H1 (cell line): ENCODE data around the gene COQ10B. TPM values are rescaled to one million over a fixed set of nuclear protein-coding genes. Genes with fewer than 3 reads are reported as not detected.

Source experiments
- CTCF ChIA-PET: fragments of 300-600 bp; sonication (Branson Sonifier 250); formaldehyde crosslinking; loops from one replicate; lab custom pipeline; 2021; ENCODE audit not compliant: partially characterized antibody; lab: Charles Lee
- POLR2A ChIA-PET: fragments of 300-600 bp; sonication (Branson Sonifier 250); formaldehyde crosslinking; loops from one replicate; lab custom pipeline; 2021; ENCODE audit warnings: inconsistent platforms; ENCODE audit not compliant: partially characterized antibody; lab: Charles Lee
- DNase-seq, 2 experiments: peaks; one replicate each; pipeline versions ENCODE4 v3.0.0 to v3.0.0-alpha.2; 2010 to 2022; ENCODE audit warnings: low spot score in 2 of 2, low read depth in 1 of 2, mixed read lengths in 1 of 2
- FAIRE-seq: peaks from 2 replicates; lab custom pipeline; 2011; peaks lifted over from hg19 to GRCh38; lab: Jason Lieb, UNC
- H2AFZ ChIP-seq: 2 replicates; pipeline ENCODE4 v1.8.1; 2012; ENCODE audit warnings: low read length, inconsistent platforms
- H2AK5ac ChIP-seq: 2 replicates; pipeline ENCODE4 v1.6.1; 2013; ENCODE audit warnings: low read depth, low read length
- H2BK120ac ChIP-seq: replicated peaks from 2 replicates; pipeline ENCODE3; 2013; ENCODE audit warnings: low read depth, low read length, inconsistent platforms
- H2BK12ac ChIP-seq: 2 replicates; pipeline ENCODE4 v1.6.1; 2013; ENCODE audit warnings: low read depth, low read length
- H2BK15ac ChIP-seq: 2 replicates; pipeline ENCODE4 v1.6.1; 2013; ENCODE audit warnings: low read length
- H2BK20ac ChIP-seq: 2 replicates; pipeline ENCODE4 v1.6.1; 2013; ENCODE audit warnings: low read length
- H2BK5ac ChIP-seq: 2 replicates; pipeline ENCODE4 v1.6.1; 2013; ENCODE audit warnings: low read depth, low read length
- H3K14ac ChIP-seq: 2 replicates; pipeline ENCODE4 v1.6.1; 2013; ENCODE audit warnings: inconsistent platforms; ENCODE audit not compliant: insufficient read length
- H3K18ac ChIP-seq: 2 replicates; pipeline ENCODE4 v1.6.1; 2013; ENCODE audit warnings: low read length; ENCODE audit errors: extremely low read depth
- H3K23ac ChIP-seq: 2 replicates; pipeline ENCODE4 v1.6.1; 2013; ENCODE audit warnings: inconsistent platforms; ENCODE audit not compliant: insufficient read length
- H3K23me2 ChIP-seq: 2 replicates; pipeline ENCODE4 v1.6.1; 2013; ENCODE audit warnings: low read depth, low read length
- H3K27ac ChIP-seq: 2 replicates; pipeline ENCODE4 v1.6.1; 2011; ENCODE audit warnings: low read depth, low read length, inconsistent platforms
- H3K27me3 ChIP-seq, 4 experiments: replicated peaks in 1 of 4; 1 replicate in 1 of 4; 2 replicates in 3 of 4; pipeline versions ENCODE4 v1.6.1 to v1.8.1; 2011 to 2013; ENCODE audit warnings: low read length in 3 of 4, mild to moderate bottlenecking in 3 of 4, inconsistent platforms in 2 of 4, mixed read lengths in 2 of 4, moderate library complexity in 1 of 4; ENCODE audit not compliant: control insufficient read depth in 3 of 4, insufficient read depth in 3 of 4; ENCODE audit errors: extremely low read depth in 1 of 4
- H3K36me3 ChIP-seq, 4 experiments: 2 replicates each; pipeline versions ENCODE4 v1.6.1 to v1.8.1; 2011 to 2013; ENCODE audit warnings: mild to moderate bottlenecking in 4 of 4, low read length in 3 of 4, moderate library complexity in 2 of 4, control low read depth in 1 of 4, inconsistent platforms in 1 of 4; ENCODE audit not compliant: insufficient read depth in 4 of 4, control insufficient read depth in 2 of 4
- H3K4ac ChIP-seq: replicated peaks from 2 replicates; pipeline ENCODE3; 2013; ENCODE audit warnings: low read length, low read depth, mixed read lengths, inconsistent platforms; ENCODE audit not compliant: insufficient read length
- H3K4me1 ChIP-seq, 4 experiments: replicated peaks in 1 of 4; 1 replicate in 1 of 4; 2 replicates in 3 of 4; pipeline versions ENCODE4 v1.6.1 to v1.8.1; 2011 to 2013; ENCODE audit warnings: low read length in 3 of 4, inconsistent platforms in 2 of 4, mixed read lengths in 1 of 4; ENCODE audit not compliant: insufficient read depth in 4 of 4, control insufficient read depth in 3 of 4
- H3K4me2 ChIP-seq, 2 experiments: 2 replicates each; pipeline versions ENCODE4 v1.6.1 to v1.8.1; 2011 to 2013; ENCODE audit warnings: low read depth in 2 of 2, low read length in 2 of 2, control low read depth in 1 of 2, inconsistent platforms in 1 of 2, mild to moderate bottlenecking in 1 of 2; ENCODE audit not compliant: insufficient read depth in 1 of 2
- H3K4me3 ChIP-seq, 4 experiments: fragments of 200-600, 300-600 bp in 1 of 4; sonication (generic), shearing (Covaris generic), sonication (Bioruptor Twin) in 1 of 4; 2 replicates each; pipeline versions ENCODE4 v1.5.1 to v1.8.1; 2011 to 2016; ENCODE audit warnings: low read length in 4 of 4, low read depth in 3 of 4, control low read depth in 2 of 4, inconsistent platforms in 2 of 4, mild to moderate bottlenecking in 2 of 4, mixed read lengths in 1 of 4, moderate library complexity in 1 of 4; ENCODE audit not compliant: insufficient read depth in 2 of 4; ENCODE audit errors: extremely low read depth in 1 of 4
- H3K56ac ChIP-seq: replicated peaks from 2 replicates; pipeline ENCODE3; 2013; ENCODE audit warnings: low read depth, mild to moderate bottlenecking, mixed read lengths, low read length, inconsistent platforms; ENCODE audit not compliant: insufficient read length
- H3K79me1 ChIP-seq: 2 replicates; pipeline ENCODE4 v1.6.1; 2013; ENCODE audit warnings: low read depth, low read length, control low read depth
- H3K79me2 ChIP-seq, 2 experiments: 2 replicates each; pipeline versions ENCODE4 v1.6.1 to v1.8.1; 2012 to 2013; ENCODE audit warnings: low read length in 2 of 2, mild to moderate bottlenecking in 2 of 2, inconsistent platforms in 1 of 2; ENCODE audit not compliant: insufficient read depth in 2 of 2, control insufficient read depth in 1 of 2
- H3K9ac ChIP-seq, 4 experiments: replicated peaks in 1 of 4; 1 replicate in 1 of 4; 2 replicates in 3 of 4; pipeline versions ENCODE4 v1.6.1 to v1.8.1; 2011 to 2013; ENCODE audit warnings: low read depth in 3 of 4, low read length in 3 of 4, control low read depth in 2 of 4, mild to moderate bottlenecking in 2 of 4, moderate library complexity in 2 of 4, inconsistent platforms in 1 of 4; ENCODE audit errors: extremely low read depth in 1 of 4
- H3K9me3 ChIP-seq, 2 experiments: 2 replicates each; pipeline versions ENCODE4 v1.6.1 to v1.8.1; 2012 to 2013; ENCODE audit warnings: mild to moderate bottlenecking in 2 of 2, moderate library complexity in 2 of 2, control low read depth in 1 of 2, inconsistent platforms in 1 of 2, low read depth in 1 of 2, low read length in 1 of 2, mixed read lengths in 1 of 2; ENCODE audit not compliant: insufficient read depth in 2 of 2
- H4K20me1 ChIP-seq, 2 experiments: replicated peaks in 1 of 2; 2 replicates each; pipeline versions ENCODE3 to v1.8.1; 2011 to 2013; ENCODE audit warnings: inconsistent platforms in 2 of 2, low read length in 2 of 2, mild to moderate bottlenecking in 1 of 2; ENCODE audit not compliant: insufficient read depth in 2 of 2, control insufficient read depth in 1 of 2
- H4K5ac ChIP-seq: 2 replicates; pipeline ENCODE4 v1.6.1; 2013; ENCODE audit warnings: low read length, low read depth, mixed read lengths, inconsistent platforms; ENCODE audit not compliant: insufficient read length
- H4K8ac ChIP-seq: 2 replicates; pipeline ENCODE4 v1.8.0; 2013; ENCODE audit warnings: mild to moderate bottlenecking, moderate library complexity, low read length, inconsistent platforms; ENCODE audit not compliant: insufficient read depth; ENCODE audit errors: extremely low read depth
- H4K91ac ChIP-seq: replicated peaks from 2 replicates; pipeline ENCODE3; 2013; ENCODE audit warnings: low read length, mixed read lengths, inconsistent platforms; ENCODE audit not compliant: insufficient read length
- ATF2 ChIP-seq: IDR thresholded peaks from 2 replicates; pipeline ENCODE4 v1.6.1; 2012; ENCODE audit warnings: low read length, inconsistent platforms
- ATF3 ChIP-seq: IDR thresholded peaks from 2 replicates; pipeline ENCODE4 v1.6.1; 2011; ENCODE audit warnings: low read depth, mild to moderate bottlenecking, low read length; ENCODE audit not compliant: insufficient read depth
- CREB1 ChIP-seq: IDR thresholded peaks from 2 replicates; pipeline ENCODE4 v1.6.1; 2012; ENCODE audit warnings: inconsistent platforms
- FOSL1 ChIP-seq: IDR thresholded peaks from 2 replicates; pipeline ENCODE4 v1.6.1; 2011; ENCODE audit warnings: mild to moderate bottlenecking, low read depth, low read length, moderate library complexity; ENCODE audit not compliant: insufficient read depth
- NRF1 ChIP-seq: IDR thresholded peaks from 2 replicates; pipeline ENCODE4 v1.6.1; 2011; ENCODE audit warnings: mild to moderate bottlenecking, low read depth, low read length, improper control_type of control experiment
- PHF8 ChIP-seq: fragments of 200-600 bp; sonication (generic); conservative IDR thresholded peaks from 2 replicates; pipeline ENCODE4 v1.7.1; 2012; ENCODE audit warnings: low read depth, mild to moderate bottlenecking, inconsistent platforms, low read length, moderate library complexity
- POLR2AphosphoS5 ChIP-seq: IDR thresholded peaks from 2 replicates; pipeline ENCODE4 v1.6.1; 2011; ENCODE audit warnings: low read depth, low read length
- POU5F1 ChIP-seq: IDR thresholded peaks from 2 replicates; pipeline ENCODE4 v1.6.1; 2011; ENCODE audit warnings: low read depth, mild to moderate bottlenecking, low read length, moderate library complexity
- SP4 ChIP-seq: IDR thresholded peaks from 2 replicates; pipeline ENCODE4 v1.6.1; 2012; ENCODE audit warnings: low read length, inconsistent platforms
- SRF ChIP-seq: IDR thresholded peaks from 2 replicates; pipeline ENCODE4 v1.6.1; 2011; ENCODE audit warnings: mild to moderate bottlenecking, low read depth, low read length, moderate library complexity
- TAF7 ChIP-seq: optimal IDR thresholded peaks from 2 replicates; pipeline ENCODE3; 2011; ENCODE audit warnings: low read depth, mild to moderate bottlenecking, inconsistent platforms, low read length, moderate library complexity, borderline replicate concordance
- WGBS, 2 experiments: shearing (Covaris generic) in 1 of 2; methylation state at CpG; one replicate each; pipeline versions ENCODE4 v1.1.6 to v1.1.7; 2013 to 2015; ENCODE audit warnings: low lambda C conversion rate in 2 of 2, mixed read lengths in 2 of 2, inconsistent platforms in 1 of 2, low coverage in 1 of 2, missing lambda C conversion rate in 1 of 2; ENCODE audit not compliant: insufficient replicate concordance in 2 of 2, insufficient coverage in 1 of 2, insufficient read length in 1 of 2; ENCODE audit errors: extremely low coverage in 1 of 2, missing lambda C conversion rate in 1 of 2; 5-methylcytosine and 5-hydroxymethylcytosine counted together
- polyA plus RNA-seq, 7 experiments: library from polyadenylated mRNA; depleted of rRNA in 3 of 7; stranded (reverse) in 5 of 7; unstranded in 2 of 7; fragments of >200 nt in 5 of 7; fragments of 200-250 nt in 2 of 7; gene quantifications; 1 replicate in 5 of 7; 2 replicates in 1 of 7; 4 replicates in 1 of 7; pipeline versions ENCODE4 v1.2.1 to v1.2.3, GENCODE V29; 2011 to 2013; ENCODE audit warnings: missing spikeins in 2 of 7, mixed read lengths in 2 of 7
- total RNA-seq: library from RNA; stranded (reverse); fragmentation: NEBNext Ultra II Directional; extraction: Animal tissue kit (Norgen Biotek cat#: 25700); gene quantifications from 2 replicates; pipeline ENCODE4 v1.2.1, GENCODE V29; 2021

Gene COQ10B
- total and polyA plus RNA-seq, 2 of the 8 experiments (the other 6 are each of a cell fraction or from before 2014, with no cell fraction given), result 1.9 to 17.3 TPM

- H4K5ac ChIP-seq, result no peak overlapping the region
- DNase-seq, result no peak
- no peak overlapping the region for H3K14ac ChIP-seq
- no peak overlapping the region for H2AK5ac ChIP-seq
- no peak overlapping the region for H3K4me2 ChIP-seq
- no peaks in the 10 kb centered on the region for H3K27me3 ChIP-seq
- H2BK120ac ChIP-seq, result no peak overlapping the region
- H3K9me3 ChIP-seq, result no peaks in the 10 kb centered on the region
- H3K9ac ChIP-seq, result no peak overlapping the region
- H3K4me3 ChIP-seq, result no peak overlapping the region
- no peak overlapping the region for H4K91ac ChIP-seq
- peaks cover 0 to 24% (median 8%) of the 10 kb centered on the region in 4 experiments; a peak in 4 of 8 replicates for H3K36me3 ChIP-seq
- no peak overlapping the region for H2BK12ac ChIP-seq
- no peak overlapping the region for H2BK20ac ChIP-seq
- H3K4me1 ChIP-seq, result no peaks in the 10 kb centered on the region
- no peak overlapping the region for H3K4ac ChIP-seq
- WGBS, 2 experiments, result 93% methylated on average over 4 of the region's 4 CpGs; no CpG with 5 or more reads in 1 of the 2 experiments
- no peak overlapping the region for H3K56ac ChIP-seq
- no peak overlapping the region for H3K18ac ChIP-seq
- H3K23me2 ChIP-seq, result no peaks in the 10 kb centered on the region
- CTCF ChIA-PET, result interaction anchor here (0.9 to 1.3 kb wide), 3 partner anchors 36 to 306 kb away, joined by 3 read pairs; no protein-coding TSS in a partner anchor
- H3K79me1 ChIP-seq, result peaks cover under 1% of the 10 kb centered on the region; the same call in 1 of the 2 replicates
- H4K20me1 ChIP-seq, result peaks cover 0 to 5% of the 10 kb centered on the region in 2 experiments
- no peak overlapping the region for H4K8ac ChIP-seq
- no peak overlapping the region for H3K23ac ChIP-seq
- H2AFZ ChIP-seq, result no peak overlapping the region
- H3K79me2 ChIP-seq, result peaks cover 6 to 30% of the 10 kb centered on the region in 2 experiments; a peak in 3 of 4 replicates
- TF ChIP-seq ATF2, result no peak
- no peak for TF ChIP-seq TAF7
- TF ChIP-seq ATF3, result no peak
- no peak for TF ChIP-seq CREB1
- no peak for TF ChIP-seq SRF
- no peak for TF ChIP-seq NRF1
- TF ChIP-seq FOSL1, result no peak
- TF ChIP-seq POU5F1, result no peak
- no peak for TF ChIP-seq SP4
- TF ChIP-seq PHF8, result no peak
- TF ChIP-seq POLR2AphosphoS5, result no peak
- TF ChIP-seq, all 59 proteins: peak for 0
- POLR2A ChIA-PET, result interaction anchor here (0.9 to 1.4 kb wide), 3 partner anchors 16 to 55 kb away, joined by 3 to 4 read pairs (median 3); partner anchors contain the start of gene MOB4
- Histone ChIP-seq H3K27ac (no peak overlapping the region), H2BK5ac (no peak overlapping the region), H2BK15ac (no peak overlapping the region)
- no peak for FAIRE-seq
Observed at GRCh38 chr2:197460649-197461048, 7.3 kb downstream of the COQ10B start.
